GM19025 (cell line): ENCODE data around the gene APP.

Experiments used
- ATAC-seq: cut with Tn5 transposase; IDR thresholded peaks from one replicate; pipeline ENCODE4 v1.9.1; 2021; ENCODE audit warnings: mild to moderate bottlenecking, low read depth, moderate library complexity; ENCODE audit not compliant: unreplicated experiment

APP gene

GRCh38 chr21:25850126-25850842 is 320.3 kb downstream of the APP start:
- ATAC-seq, result no peak

- no peak for ATAC-seq
Observed at GRCh38 chr21:25848309-25848708, 322.3 kb downstream of the APP start.

GRCh38 chr21:25845729-25846256 is 324.8 kb downstream of the APP start:
- no peak for ATAC-seq

- ATAC-seq, result no peak
Observed at GRCh38 chr21:25842925-25843324, 327.6 kb downstream of the APP start.

GRCh38 chr21:25838809-25839208 is 331.8 kb downstream of the APP start:
- ATAC-seq, result no peak

- ATAC-seq, result no peak
Observed at GRCh38 chr21:25837533-25838265, 332.9 kb downstream of the APP start.

GRCh38 chr21:25836396-25836795 is 334.2 kb downstream of the APP start:
- ATAC-seq, result no peak

GRCh38 chr21:25834381-25834780 is 336.2 kb downstream of the APP start:
- no peak for ATAC-seq

- ATAC-seq, result no peak
Observed at GRCh38 chr21:25831300-25831960, 339.1 kb downstream of the APP start.
